SU-DHL-6 (cell line): Measurements from ENCODE around the gene SNPH.

Experiments
- H2AFZ ChIP-seq: fragments of 200-600 bp; sonication (generic); 2 replicates; pipeline ENCODE4 v1.6.1; 2014; ENCODE audit warnings: low read depth, mild to moderate bottlenecking, moderate library complexity, mixed read lengths, antibody characterized with exemption, low read length; ENCODE audit not compliant: severe bottlenecking
- H3F3A ChIP-seq: fragments of 200-600 bp; shearing (Covaris generic); 2 replicates; pipeline ENCODE4 v1.6.0; 2016; ENCODE audit warnings: antibody characterized with exemption, mild to moderate bottlenecking; ENCODE audit not compliant: insufficient read depth
- H3K27ac ChIP-seq: fragments of 200-600 bp; sonication (generic); 2 replicates; pipeline ENCODE4 v1.5.1; 2016; ENCODE audit warnings: low read depth, mild to moderate bottlenecking, low read length, moderate library complexity, mixed read lengths
- H3K27me3 ChIP-seq: fragments of 200-600 bp; sonication (generic), shearing (Covaris generic); 2 replicates; pipeline ENCODE4 v1.6.0; 2014; ENCODE audit warnings: mild to moderate bottlenecking, low read length
- H3K36me3 ChIP-seq: fragments of 200-600 bp; sonication (generic); 2 replicates; pipeline ENCODE4 v1.6.1; 2014; ENCODE audit warnings: mild to moderate bottlenecking, low read length, mixed read lengths
- H3K4me2 ChIP-seq: fragments of 300-600, 200-600 bp; shearing (Covaris generic), sonication (generic); 2 replicates; pipeline ENCODE4 v1.6.0; 2014; ENCODE audit warnings: low read length, low read depth, mild to moderate bottlenecking; ENCODE audit not compliant: poor library complexity, severe bottlenecking
- H3K4me3 ChIP-seq: fragments of 200-600 bp; sonication (generic); 2 replicates; pipeline ENCODE4 v1.5.1; 2014; ENCODE audit warnings: antibody characterized with exemption, low read length, mild to moderate bottlenecking, mixed read lengths; ENCODE audit not compliant: insufficient read depth, poor library complexity, severe bottlenecking
- H3K79me2 ChIP-seq: fragments of 200-600 bp; sonication (generic); 2 replicates; pipeline ENCODE4 v1.6.1; 2014; ENCODE audit warnings: mild to moderate bottlenecking, low read length, moderate library complexity; ENCODE audit not compliant: insufficient read depth
- H3K9ac ChIP-seq: fragments of 200-600 bp; sonication (generic); 2 replicates; pipeline ENCODE4 v1.7.0; 2014; ENCODE audit warnings: mild to moderate bottlenecking, low read length
- H3K9me2 ChIP-seq: fragments of 200-600 bp; sonication (generic); replicated peaks from 2 replicates; pipeline ENCODE4 v1.6.1; 2014; ENCODE audit warnings: low read length; ENCODE audit not compliant: insufficient read depth
- H3K9me3 ChIP-seq: fragments of 200-600 bp; sonication (generic); 2 replicates; pipeline ENCODE4 v1.6.1; 2014; ENCODE audit warnings: low read length, mixed read lengths; ENCODE audit not compliant: insufficient read depth
- H4K20me1 ChIP-seq: fragments of 200-600 bp; sonication (generic); 2 replicates; pipeline ENCODE4 v1.6.1; 2014; ENCODE audit warnings: low read depth, mild to moderate bottlenecking, antibody characterized with exemption, low read length, moderate library complexity, mixed read lengths
- CTCF ChIP-seq: fragments of 200-600 bp; sonication (generic); IDR thresholded peaks from one replicate; pipeline ENCODE4 v1.5.1; 2017; ENCODE audit warnings: antibody characterized with exemption, mild to moderate bottlenecking, low read length, moderate library complexity; ENCODE audit not compliant: insufficient read depth, poor library complexity, severe bottlenecking
- EZH2phosphoT487 ChIP-seq: fragments of 200-600 bp; sonication (generic), shearing (Covaris generic); conservative IDR thresholded peaks from 2 replicates; pipeline ENCODE4 v1.6.1; 2018; ENCODE audit warnings: mild to moderate bottlenecking, antibody characterized with exemption, low read length, moderate library complexity, mixed read lengths

Gene SNPH

GRCh38 chr20:1302685-1303541, 36.8 kb downstream of the SNPH start:
- no peaks in the 10 kb centered on the region for H3K9me2 ChIP-seq
- no peak overlapping the region for H3K27ac ChIP-seq
- H3K27me3 ChIP-seq, result no peaks in the 10 kb centered on the region
- no peaks in the 10 kb centered on the region for H3F3A ChIP-seq
- H3K9ac ChIP-seq, result no peak overlapping the region
- no peak overlapping the region for H3K4me3 ChIP-seq
- H3K36me3 ChIP-seq, result no peaks in the 10 kb centered on the region
- no peaks in the 10 kb centered on the region for H4K20me1 ChIP-seq
- no peak overlapping the region for H3K4me2 ChIP-seq
- H2AFZ ChIP-seq, result no peak overlapping the region
- no peaks in the 10 kb centered on the region for H3K79me2 ChIP-seq
- TF ChIP-seq CTCF (no peak), EZH2phosphoT487 (no peak)
- no peaks in the 10 kb centered on the region for H3K9me3 ChIP-seq

- Histone ChIP-seq H3F3A (no peaks in the 10 kb centered on the region), H3K4me2 (no peak overlapping the region), H2AFZ (no peak overlapping the region), H3K9me2 (no peaks in the 10 kb centered on the region), H3K9me3 (no peaks in the 10 kb centered on the region), H3K4me3 (no peak overlapping the region), H4K20me1 (no peaks in the 10 kb centered on the region), H3K27me3 (no peaks in the 10 kb centered on the region), H3K9ac (no peak overlapping the region), H3K27ac (no peak overlapping the region), H3K36me3 (no peaks in the 10 kb centered on the region), H3K79me2 (no peaks in the 10 kb centered on the region)
- TF ChIP-seq EZH2phosphoT487, result no peak
Measured at GRCh38 chr20:1304710-1305515, 38.8 kb downstream of the SNPH start.

GRCh38 chr20:1305712-1306111, 39.6 kb downstream of the SNPH start:
- Histone ChIP-seq H3K36me3 (no peaks in the 10 kb centered on the region), H3F3A (no peaks in the 10 kb centered on the region)
- no peak for TF ChIP-seq EZH2phosphoT487
- no peak for TF ChIP-seq CTCF

More at GRCh38 chr20:1305712-1306111, 39.6 kb downstream of the SNPH start:
- Histone ChIP-seq H2AFZ (no peak overlapping the region), H4K20me1 (no peaks in the 10 kb centered on the region), H3K4me3 (no peak overlapping the region), H3K79me2 (no peaks in the 10 kb centered on the region), H3K9me2 (no peaks in the 10 kb centered on the region), H3K27me3 (no peaks in the 10 kb centered on the region), H3K27ac (no peak overlapping the region), H3K9me3 (no peaks in the 10 kb centered on the region), H3K9ac (no peak overlapping the region), H3K4me2 (no peak overlapping the region)
